Measurements from ENCODE around the gene TBC1D2B. TPM values are rescaled to one million over a fixed set of nuclear protein-coding genes. Genes with fewer than 3 reads are reported as not detected.
A peak's percentile ranks its signal among the peaks of the same experiment; 100 is the strongest.
"Not testable (repeated sequence)": the region's sequence is repeated elsewhere in the genome, so short reads cannot be mapped to it uniquely, and the experiment has no call there.

The TBC1D2B gene
- total and polyA plus RNA-seq, 2 experiments from 2014 or later = 6.5 to 16.5 TPM

GRCh38 chr15:77991029-77991406 lies 86.5 kb downstream of the TBC1D2B start:
- Histone ChIP-seq H3K4me3 (no peak overlapping the region), H3K9me3 (ENCODE audit: low read depth) (no peaks in the 10 kb centered on the region), H3K36me3 (no peaks in the 10 kb centered on the region), H3K4me1 (ENCODE audit: low read depth) (peaks cover 35% of the 10 kb centered on the region), H3K27ac (peak overlapping the region; percentile 92), H3K27me3 (no peaks in the 10 kb centered on the region)
- TF ChIP-seq CTCF (IDR thresholded peaks at IDR 0.05; ENCODE audit: low read depth, low read length) = no peak
- no peak for DNase-seq (ENCODE audit: low read depth in 1 of 2, low spot score in 1 of 2)

- H3K4me1 ChIP-seq (ENCODE audit: low read depth) = peaks cover 35% of the 10 kb centered on the region
- no peak overlapping the region for H3K4me3 ChIP-seq
- no peaks in the 10 kb centered on the region for H3K27me3 ChIP-seq
- H3K27ac ChIP-seq = peak overlapping the region; percentile 92
- no peak for TF ChIP-seq CTCF (IDR thresholded peaks at IDR 0.05; ENCODE audit: low read depth, low read length)
- no peaks in the 10 kb centered on the region for H3K9me3 ChIP-seq (ENCODE audit: low read depth)
- no peak for DNase-seq (ENCODE audit: low read depth in 1 of 2, low spot score in 1 of 2)
- no peaks in the 10 kb centered on the region for H3K36me3 ChIP-seq
Measured at GRCh38 chr15:77989296-77990143, 88.0 kb downstream of the TBC1D2B start.

GRCh38 chr15:77988347-77989295 lies 88.9 kb downstream of the TBC1D2B start:
- peaks cover 33% of the 10 kb centered on the region for H3K4me1 ChIP-seq (ENCODE audit: low read depth)
- H3K4me3 ChIP-seq = no peak overlapping the region
- DNase-seq (ENCODE audit: low read depth in 1 of 2, low spot score in 1 of 2) = no peak
- H3K27ac ChIP-seq = no peak overlapping the region
- no peaks in the 10 kb centered on the region for H3K27me3 ChIP-seq
- H3K9me3 ChIP-seq (ENCODE audit: low read depth) = no peaks in the 10 kb centered on the region
- TF ChIP-seq CTCF (IDR thresholded peaks at IDR 0.05; ENCODE audit: low read depth, low read length) = no peak
- H3K36me3 ChIP-seq = no peaks in the 10 kb centered on the region

GRCh38 chr15:77987765-77988136 lies 89.8 kb downstream of the TBC1D2B start:
- not testable (repeated sequence) for H3K9me3 ChIP-seq (ENCODE audit: low read depth); H3K4me3 ChIP-seq; H3K36me3 ChIP-seq; DNase-seq (ENCODE audit: low read depth in 1 of 2, low spot score in 1 of 2); H3K27ac ChIP-seq; H3K27me3 ChIP-seq
- peaks cover 24% of the 10 kb centered on the region for H3K4me1 ChIP-seq (ENCODE audit: low read depth)

- DNase-seq (ENCODE audit: low read depth in 1 of 2, low spot score in 1 of 2) = no peak
- H3K27ac ChIP-seq = no peak overlapping the region
- no peaks in the 10 kb centered on the region for H3K9me3 ChIP-seq (ENCODE audit: low read depth)
- H3K27me3 ChIP-seq = no peaks in the 10 kb centered on the region
- TF ChIP-seq CTCF (IDR thresholded peaks at IDR 0.05; ENCODE audit: low read depth, low read length) = no peak
- no peak overlapping the region for H3K4me3 ChIP-seq
- H3K36me3 ChIP-seq = no peaks in the 10 kb centered on the region
- H3K4me1 ChIP-seq (ENCODE audit: low read depth) = peaks cover 21% of the 10 kb centered on the region
Measured at GRCh38 chr15:77986891-77987764, 90.4 kb downstream of the TBC1D2B start.
